HG02588 (cell line): ENCODE data around the gene NPY4R2.
"Not testable (repeated sequence)": the region's sequence is repeated elsewhere in the genome, so short reads cannot be mapped to it uniquely, and the experiment has no call there.

Experiments
- ATAC-seq: cut with Tn5 transposase; IDR thresholded peaks from one replicate; pipeline ENCODE4 v1.9.1; 2021; ENCODE audit warnings: mild to moderate bottlenecking, moderate library complexity; ENCODE audit not compliant: unreplicated experiment

The NPY4R2 gene

DNA sequence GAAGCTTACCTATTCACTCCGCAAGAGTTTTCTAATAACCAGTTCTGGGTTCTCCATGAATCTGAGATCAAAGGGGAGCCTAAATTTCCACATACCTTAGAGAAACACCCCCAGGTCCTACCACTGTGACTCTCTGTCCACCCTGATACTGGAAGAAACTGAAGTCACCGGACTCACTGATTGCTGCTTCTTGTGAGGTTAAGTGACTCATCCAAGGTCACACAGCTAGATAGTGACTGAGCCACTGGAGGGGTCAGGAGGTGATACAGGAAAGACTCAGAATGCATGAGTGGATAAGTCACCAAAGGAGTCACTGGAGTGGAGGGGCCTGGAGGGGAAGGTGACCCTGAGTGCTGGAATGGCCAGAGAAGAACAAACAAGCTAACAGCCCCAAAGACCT lies 9.8 kb downstream of the NPY4R2 start:
- ATAC-seq: not testable (repeated sequence)

DNA sequence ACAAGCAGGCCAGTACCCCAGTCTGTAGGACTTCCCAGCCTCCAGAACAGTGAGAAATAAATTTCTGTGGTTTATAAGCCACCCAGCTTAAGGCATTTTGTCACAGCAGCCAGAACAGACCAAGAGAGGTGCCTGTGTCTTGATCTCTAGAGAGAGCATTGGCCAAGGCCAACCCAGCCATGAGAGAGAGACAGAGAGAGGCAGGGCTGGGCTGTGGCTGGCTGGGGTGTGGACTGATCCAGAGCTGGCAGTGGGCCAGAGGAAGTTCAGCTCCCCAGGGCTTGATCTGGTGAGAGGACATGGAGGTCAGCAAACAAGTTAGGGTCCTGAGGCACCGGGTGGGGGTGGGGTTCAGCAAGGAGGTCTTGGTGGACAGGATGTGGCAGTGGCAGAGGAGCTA lies 14.4 kb downstream of the NPY4R2 start:
- not testable (repeated sequence) for ATAC-seq

GRCh38 chr10:47933462-47933861 lies 15.0 kb downstream of the NPY4R2 start:
- not testable (repeated sequence) for ATAC-seq

DNA sequence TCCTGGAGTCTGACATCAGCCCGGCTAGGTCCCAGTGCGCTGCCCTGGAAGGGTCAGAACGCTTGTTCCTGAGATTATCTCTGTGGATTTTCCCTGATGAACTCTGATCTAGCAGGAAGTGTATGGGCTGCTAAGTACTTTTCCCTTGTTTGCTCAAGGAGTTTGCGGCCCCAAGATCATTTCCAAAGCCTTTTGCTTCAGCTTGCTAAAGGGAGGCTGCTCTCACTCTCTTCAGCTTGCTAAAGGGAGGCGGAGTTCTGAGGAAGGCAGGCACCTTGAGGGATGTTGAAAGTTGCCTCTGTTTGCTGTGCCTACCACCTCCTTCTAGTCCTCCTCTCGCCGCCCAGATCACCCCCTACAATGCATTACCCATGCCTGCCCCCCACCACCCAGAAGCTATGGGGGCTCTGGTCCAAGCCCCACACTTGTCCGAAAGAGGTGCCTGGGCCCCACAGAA lies 18.3 kb downstream of the NPY4R2 start:
- ATAC-seq: not testable (repeated sequence)

DNA sequence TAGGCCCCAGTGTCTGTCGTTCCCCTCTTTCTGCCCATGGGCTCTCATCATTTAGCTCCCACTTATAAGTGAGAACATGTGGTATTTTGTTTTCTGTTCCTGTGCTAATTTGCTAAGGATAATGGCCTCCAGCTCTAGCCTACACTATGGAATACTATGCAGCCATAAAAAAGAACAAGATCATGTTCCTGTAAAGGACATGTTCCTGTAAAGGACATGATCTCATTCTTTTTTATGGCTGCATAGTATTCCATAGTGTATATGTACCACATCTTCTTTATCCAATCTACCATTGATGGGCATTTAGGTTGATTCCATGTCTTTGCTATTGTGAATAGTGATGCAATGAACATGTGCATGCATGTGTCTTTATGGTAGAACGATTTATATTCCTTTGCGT lies 19.2 kb downstream of the NPY4R2 start:
- ATAC-seq: not testable (repeated sequence)

DNA sequence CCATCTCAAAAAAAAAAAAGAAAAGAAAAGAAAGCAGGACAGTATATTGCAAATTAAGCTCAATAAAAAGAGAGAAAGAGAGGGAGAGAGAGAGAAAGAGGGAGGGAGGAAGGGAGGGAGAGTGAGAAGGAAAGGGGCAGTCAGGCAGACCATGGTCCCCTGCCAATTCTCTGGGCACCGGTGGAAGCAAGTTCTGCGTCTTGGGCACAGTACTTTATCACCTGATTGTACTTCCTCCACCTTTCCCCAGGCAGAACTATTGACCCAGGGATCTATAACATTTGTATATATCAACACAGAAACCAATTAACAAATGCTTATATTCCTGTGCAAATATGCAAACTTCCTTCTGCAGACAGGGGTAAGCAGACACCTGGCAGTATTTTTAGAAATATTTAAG lies 22.4 kb downstream of the NPY4R2 start:
- ATAC-seq: not testable (repeated sequence)

- not testable (repeated sequence) for ATAC-seq
These were observed 22.9 kb downstream of the NPY4R2 start for GRCh38 chr10:47941379-47941778.

GRCh38 chr10:47942351-47943019 lies 24.0 kb downstream of the NPY4R2 start:
- ATAC-seq: not testable (repeated sequence)

GRCh38 chr10:47943328-47943727 lies 24.9 kb downstream of the NPY4R2 start:
- ATAC-seq: not testable (repeated sequence)

DNA sequence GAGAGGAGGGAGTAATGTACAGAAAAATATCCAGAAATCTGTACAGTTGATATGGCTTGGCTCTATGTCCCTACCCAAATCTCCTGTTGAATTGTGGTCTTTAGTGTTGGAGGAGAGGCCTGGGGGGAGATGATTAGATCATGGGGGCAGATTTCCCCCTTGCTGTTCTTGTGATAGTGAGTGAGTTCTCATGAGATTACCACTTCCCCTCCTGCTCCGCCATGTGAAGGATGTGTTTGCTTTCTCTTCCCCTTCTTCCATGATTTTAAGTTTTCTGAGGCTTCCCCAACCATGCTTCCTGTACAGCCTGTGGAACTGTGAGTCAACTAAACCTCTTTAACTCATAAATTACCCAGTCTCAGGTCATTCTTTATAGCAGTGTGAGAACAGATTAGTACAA lies 29.0 kb downstream of the NPY4R2 start:
- ATAC-seq: not testable (repeated sequence)

GRCh38 chr10:47957158-47957557 lies 38.7 kb downstream of the NPY4R2 start:
- ATAC-seq: not testable (repeated sequence)

DNA sequence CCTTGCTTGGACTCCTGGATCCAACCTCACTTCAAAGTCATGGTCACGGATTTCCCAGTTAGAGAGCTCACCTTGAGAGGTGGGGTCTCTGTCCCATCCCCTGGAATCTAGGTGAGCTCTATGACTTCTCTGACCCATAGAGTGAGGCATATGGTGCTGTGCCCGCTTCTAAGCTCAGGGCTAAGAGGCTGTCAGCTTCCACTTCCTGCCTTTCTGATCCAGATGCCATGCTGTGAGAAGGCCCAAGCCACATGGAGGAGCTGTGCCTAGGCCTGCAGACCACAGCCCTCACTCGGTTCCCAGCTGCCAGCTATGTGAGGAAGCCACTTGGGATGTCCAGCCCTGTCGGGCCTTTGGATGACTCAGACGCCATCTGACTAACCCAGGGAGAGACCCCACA lies 41.2 kb downstream of the NPY4R2 start:
- not testable (repeated sequence) for ATAC-seq

DNA sequence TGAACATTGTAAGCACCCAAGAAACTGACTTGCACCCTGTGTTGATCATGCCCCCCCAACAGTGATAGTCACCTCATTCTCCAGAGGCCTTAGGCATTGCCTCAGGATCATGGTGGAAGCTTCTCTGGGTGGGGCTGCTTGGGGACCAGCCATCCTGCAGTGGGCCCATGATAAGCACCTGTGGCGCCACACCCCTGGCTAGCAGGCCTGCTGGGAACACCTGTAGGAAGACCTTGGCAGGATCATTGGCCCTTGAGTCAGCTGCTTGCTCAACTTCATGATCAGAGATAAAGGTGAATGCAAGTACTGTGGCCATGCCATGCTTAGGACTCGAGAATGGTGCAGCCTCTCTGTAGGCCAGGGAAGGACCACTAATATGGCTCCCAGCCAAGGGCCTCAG lies 42.2 kb downstream of the NPY4R2 start:
- ATAC-seq: not testable (repeated sequence)

GRCh38 chr10:47962785-47963184 lies 44.3 kb downstream of the NPY4R2 start:
- ATAC-seq: not testable (repeated sequence)

DNA sequence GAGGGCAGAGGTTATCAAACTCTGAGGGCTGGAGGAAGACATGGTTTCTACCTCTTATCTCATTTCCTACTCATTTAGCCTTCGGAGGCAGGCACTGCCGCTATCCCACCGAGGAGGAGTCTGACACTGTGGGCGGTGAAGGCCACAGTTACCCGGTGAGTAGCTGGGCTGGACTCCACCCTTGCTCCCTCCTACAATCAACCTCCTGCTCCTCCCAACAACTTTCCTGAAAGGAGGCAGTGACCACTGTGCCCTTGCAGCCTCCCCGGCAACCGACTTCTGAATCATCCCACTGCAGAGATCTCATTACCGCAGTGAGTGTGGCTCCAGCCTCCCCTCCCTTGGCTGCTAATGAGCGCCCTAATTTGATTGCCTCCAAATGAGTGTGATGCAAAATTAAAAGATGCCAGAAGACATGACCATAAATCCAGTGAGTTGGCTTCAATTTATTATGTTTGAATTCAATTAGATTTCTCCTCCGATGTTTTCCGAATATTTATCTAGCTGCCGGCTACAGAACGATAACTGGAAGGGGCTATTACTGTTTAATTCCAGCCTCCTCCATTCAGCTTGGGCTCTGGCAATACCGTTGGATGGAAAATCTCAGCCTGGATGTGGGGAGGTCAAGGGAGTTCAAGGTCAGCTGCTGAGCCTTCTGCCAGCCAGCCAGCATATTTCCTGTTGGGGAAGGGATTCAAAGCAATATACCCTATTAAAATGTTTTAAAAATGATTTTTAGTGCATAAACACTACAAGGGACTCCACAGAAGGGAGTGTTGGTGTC lies 46.0 kb downstream of the NPY4R2 start:
- not testable (repeated sequence) for ATAC-seq

DNA sequence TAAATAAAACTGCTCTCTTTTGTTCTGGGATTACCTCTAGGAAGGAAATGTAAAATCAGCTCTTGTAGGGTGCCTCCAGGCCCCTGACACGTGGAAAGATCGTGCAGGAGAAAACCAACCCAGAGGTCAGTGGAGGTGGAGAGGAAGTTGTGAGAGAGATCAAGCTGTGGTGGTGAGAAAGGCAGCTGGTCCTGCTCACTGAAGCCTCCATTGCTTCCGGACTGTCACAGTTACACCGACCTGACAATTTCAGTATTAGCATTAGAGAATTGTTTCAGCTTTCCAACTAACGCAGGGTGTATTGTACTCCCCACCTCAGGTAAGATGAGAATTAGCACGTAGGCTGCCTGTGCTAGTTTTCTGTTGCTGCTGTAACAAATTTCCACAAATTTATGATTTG lies 50.5 kb downstream of the NPY4R2 start:
- not testable (repeated sequence) for ATAC-seq

DNA sequence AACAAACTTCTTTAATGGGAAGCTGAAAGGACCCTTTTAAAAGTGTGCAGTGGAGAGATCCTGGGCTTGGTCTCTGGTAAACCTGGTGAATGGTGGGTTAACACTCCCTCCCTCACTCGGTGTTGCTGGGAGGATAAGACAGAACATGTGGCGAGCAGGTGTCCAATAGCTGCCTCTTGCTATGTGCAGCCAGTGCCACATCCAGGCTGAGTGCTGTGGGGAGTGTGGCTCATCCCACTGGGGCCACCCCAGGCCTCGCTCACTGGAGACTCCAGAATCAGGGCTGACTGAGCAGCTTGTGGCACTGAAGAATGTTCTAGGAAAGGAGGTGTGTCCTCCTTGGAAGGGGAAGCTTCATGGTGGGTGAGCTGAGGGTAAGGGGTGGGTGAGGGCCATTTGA lies 51.6 kb downstream of the NPY4R2 start:
- not testable (repeated sequence) for ATAC-seq

DNA sequence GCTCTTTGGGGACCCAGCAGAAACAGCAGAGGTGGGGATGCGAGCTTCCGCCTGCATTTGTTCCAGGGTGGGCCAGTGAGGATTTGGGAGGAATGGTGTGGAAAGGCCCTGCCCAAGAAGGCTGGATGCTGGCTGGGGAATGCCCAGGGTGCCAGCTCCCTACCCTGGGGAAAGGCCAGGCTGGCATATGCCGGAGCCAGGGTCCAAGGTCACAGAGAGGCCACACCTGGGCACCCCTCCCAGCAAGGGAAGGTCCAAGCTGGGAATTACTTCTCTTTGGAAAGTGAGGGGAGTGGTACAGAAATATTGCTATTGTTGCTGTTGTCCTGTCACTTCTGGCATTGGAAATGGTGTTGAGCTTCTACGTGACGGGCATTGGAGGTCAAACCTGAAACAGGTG lies 53.1 kb downstream of the NPY4R2 start:
- not testable (repeated sequence) for ATAC-seq

DNA sequence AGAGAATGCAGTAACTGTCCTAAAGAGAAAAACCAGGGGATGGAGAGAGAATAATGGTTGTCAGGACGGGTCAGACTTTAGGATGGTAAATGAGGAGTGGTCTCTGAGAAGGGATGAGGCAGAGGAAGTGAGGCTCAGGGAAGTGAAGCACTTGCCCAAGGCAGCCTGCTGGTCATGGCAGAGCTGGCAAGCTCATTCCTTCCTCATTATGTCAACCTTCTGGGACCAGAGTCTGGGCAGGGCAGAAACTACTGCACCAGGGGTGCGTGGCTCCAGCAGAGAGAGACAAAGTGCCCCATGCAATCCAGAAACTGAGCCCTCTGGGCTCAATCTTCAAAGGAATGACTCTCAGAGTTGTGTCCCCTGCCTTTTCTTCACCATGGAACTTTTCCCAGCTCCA lies 53.6 kb downstream of the NPY4R2 start:
- ATAC-seq: not testable (repeated sequence)
